HepG2 (cell line): Measurements from ENCODE around the gene RRP36. TPM values are rescaled to one million over a fixed set of nuclear protein-coding genes. Genes with fewer than 3 reads are reported as not detected.

Source experiments
- ARHGAP35 ChIP-seq: sonication (generic); formaldehyde crosslinking; IDR thresholded peaks from 2 replicates; pipeline ENCODE4 v1.9.0; 2022; ENCODE audit warnings: mild to moderate bottlenecking, inconsistent platforms, moderate library complexity, missing genetic modification reagents, borderline replicate concordance
- ARID3A ChIP-seq: IDR thresholded peaks from 2 replicates; pipeline ENCODE4 v1.6.1; 2012; ENCODE audit warnings: low read depth, low read length, improper control_type of control experiment
- ARNT2 ChIP-seq: sonication (generic); formaldehyde crosslinking; IDR thresholded peaks from 2 replicates; pipeline ENCODE4 v1.8.0; 2022; ENCODE audit warnings: mild to moderate bottlenecking, low read depth, missing genetic modification reagents, moderate library complexity
- DDIT3 ChIP-seq: sonication (generic); formaldehyde crosslinking; IDR thresholded peaks from 2 replicates; pipeline ENCODE4 v1.4.0; 2020; ENCODE audit warnings: mild to moderate bottlenecking, missing genetic modification reagents
- GFI1 ChIP-seq: sonication (generic); formaldehyde crosslinking; IDR thresholded peaks from 2 replicates; pipeline ENCODE4 v1.5.0; 2020; ENCODE audit warnings: missing genetic modification reagents, mild to moderate bottlenecking, borderline replicate concordance
- JUND ChIP-seq: sonication (generic); formaldehyde crosslinking; IDR thresholded peaks from 2 replicates; pipeline ENCODE4 v1.8.0; 2022; ENCODE audit warnings: mild to moderate bottlenecking, missing genetic modification reagents
- KDM1A ChIP-seq: IDR thresholded peaks from 2 replicates; pipeline ENCODE4 v1.6.1; 2016; ENCODE audit warnings: missing compliant biosample characterization
- MAZ ChIP-seq, 2 experiments: sonication (generic) in 1 of 2; formaldehyde crosslinking in 1 of 2; IDR thresholded peaks; 2 replicates each; pipeline versions ENCODE4 v1.5.0 to v1.6.1; 2012 to 2020; ENCODE audit warnings: low read depth in 2 of 2, mild to moderate bottlenecking in 2 of 2, borderline replicate concordance in 1 of 2, improper control_type of control experiment in 1 of 2, low read length in 1 of 2, missing genetic modification reagents in 1 of 2, moderate library complexity in 1 of 2
- MXD4 ChIP-seq: IDR thresholded peaks from 2 replicates; pipeline ENCODE4 v1.6.1; 2016; ENCODE audit warnings: mild to moderate bottlenecking, missing biosample characterization, missing genetic modification reagents
- PATZ1 ChIP-seq: sonication (generic); formaldehyde crosslinking; IDR thresholded peaks from 2 replicates; pipeline ENCODE4 v1.4.0; 2020; ENCODE audit warnings: missing genetic modification reagents
- PAXIP1 ChIP-seq: sonication (generic); formaldehyde crosslinking; conservative IDR thresholded peaks from 2 replicates; pipeline ENCODE4 v1.4.0; 2020; ENCODE audit warnings: mild to moderate bottlenecking, missing genetic modification reagents, moderate library complexity
- RBM22 ChIP-seq: fragments of 200-400 bp; formaldehyde crosslinking; optimal IDR thresholded peaks from 2 replicates; pipeline ENCODE3; 2017; ENCODE audit warnings: mild to moderate bottlenecking, low read length, moderate library complexity
- SYNCRIP ChIP-seq: fragments of 200-400 bp; formaldehyde crosslinking; IDR thresholded peaks from 2 replicates; pipeline ENCODE4 v1.6.1; 2018; ENCODE audit warnings: mild to moderate bottlenecking, low read depth, low read length; ENCODE audit not compliant: insufficient read depth
- ZEB1 ChIP-seq: IDR thresholded peaks from 2 replicates; pipeline ENCODE4 v1.6.1; 2012; ENCODE audit warnings: mild to moderate bottlenecking, low read depth, inconsistent platforms; ENCODE audit not compliant: insufficient replicate concordance
- ZFP1 ChIP-seq: IDR thresholded peaks from 2 replicates; pipeline ENCODE4 v1.6.1; 2016
- ZFP90 ChIP-seq: sonication (generic); formaldehyde crosslinking; IDR thresholded peaks from 2 replicates; pipeline ENCODE4 v1.8.0; 2022; ENCODE audit warnings: missing genetic modification reagents, mild to moderate bottlenecking, inconsistent platforms, borderline replicate concordance
- ZMYM4 ChIP-seq: sonication (generic); formaldehyde crosslinking; IDR thresholded peaks from 2 replicates; pipeline ENCODE4 v1.8.1; 2023; ENCODE audit warnings: mild to moderate bottlenecking, missing genetic modification reagents
- ZNF234 ChIP-seq: sonication (generic); formaldehyde crosslinking; conservative IDR thresholded peaks from 2 replicates; pipeline ENCODE4 v1.5.1; 2020; ENCODE audit warnings: mild to moderate bottlenecking, missing genetic modification reagents
- ZNF614 ChIP-seq: IDR thresholded peaks from 2 replicates; pipeline ENCODE4 v1.6.1; 2018; ENCODE audit warnings: missing biosample characterization, missing genetic modification reagents, inconsistent platforms, borderline replicate concordance
- ZNF674 ChIP-seq: sonication (generic); formaldehyde crosslinking; IDR thresholded peaks from 2 replicates; pipeline ENCODE4 v1.5.0; 2020; ENCODE audit warnings: low read depth, mild to moderate bottlenecking, missing genetic modification reagents
- ZNF883 ChIP-seq: sonication (generic); formaldehyde crosslinking; IDR thresholded peaks from 2 replicates; pipeline ENCODE4 v1.5.1; 2020; ENCODE audit warnings: mild to moderate bottlenecking, missing genetic modification reagents; ENCODE audit errors: not compliant biosample characterization
- polyA plus RNA-seq, 8 experiments: library from polyadenylated mRNA; depleted of rRNA in 3 of 8; stranded (reverse) in 7 of 8; unstranded in 1 of 8; fragments of >200 nt; fragmentation: Illumina TruSeq in 4 of 8; extraction: Trizol in 4 of 8; gene quantifications; 2 replicates each; pipeline versions ENCODE4 v1.2.1 to v1.2.3, GENCODE V29; 2011 to 2016; ENCODE audit warnings: low read depth in 4 of 8, missing spikeins in 1 of 8, mixed read lengths in 1 of 8; ENCODE audit not compliant: insufficient read depth in 1 of 8
- total RNA-seq, 5 experiments: library from RNA; depleted of rRNA; stranded (reverse); fragments of >200 nt; fragmentation: Illumina TruSeq; extraction: Trizol; gene quantifications; 2 replicates each; pipeline ENCODE4 v1.2.3, GENCODE V29; 2016; ENCODE audit warnings: low read depth in 1 of 5

RRP36 gene
- total and polyA plus RNA-seq, 2 of the 13 experiments (the other 11 are each of a cell fraction or from before 2014, with no cell fraction given) = 29.5 to 144 TPM

DNA sequence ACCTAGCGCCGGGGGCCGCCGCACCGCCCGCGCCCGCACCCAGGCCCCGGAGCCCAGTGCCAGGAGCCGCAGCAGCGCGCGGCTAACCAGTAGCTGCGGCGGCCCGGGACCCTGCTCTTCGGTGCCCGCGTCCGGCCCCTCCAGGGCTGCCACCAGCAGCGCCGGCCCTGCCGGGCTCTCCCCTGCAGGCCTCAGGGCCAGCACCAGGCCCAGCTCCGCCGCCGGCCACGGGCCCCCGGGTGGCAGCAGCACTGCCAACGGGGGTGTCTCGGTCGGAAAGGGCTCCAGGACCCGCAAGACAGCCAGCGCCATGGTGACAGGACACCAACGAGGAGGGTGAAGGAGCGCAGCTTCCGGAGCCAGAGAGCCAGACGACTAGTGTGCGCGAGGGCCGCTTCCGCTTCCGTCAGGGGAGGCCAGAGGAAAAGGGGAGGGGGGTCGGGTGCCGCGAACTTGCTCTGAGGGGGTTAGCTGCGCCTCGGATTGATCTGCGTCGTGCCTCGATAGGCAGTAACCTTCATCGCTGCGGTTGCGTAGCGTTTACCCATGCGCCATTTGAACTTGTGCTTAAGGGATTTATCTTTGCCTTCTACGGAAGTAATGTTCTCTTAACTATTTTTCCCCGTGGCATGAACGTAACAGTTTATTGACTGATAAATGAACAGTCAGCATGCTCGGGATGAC is 42.4 kb upstream of the RRP36 start, which contains the start of gene PEX6 (continued):
- TF ChIP-seq PATZ1 (CRISPR knock-in tag) (peak; percentile 92), ZEB1 (no peak), ZMYM4 (CRISPR knock-in tag) (peak; percentile 76), SYNCRIP (no peak), JUND (CRISPR knock-in tag) (no peak; the same call in 1 of the 2 replicates), MXD4 (CRISPR knock-in tag) (peak; percentile 78), ZNF883 (CRISPR knock-in tag) (peak; percentile 86), ZNF234 (no peak), PAXIP1 (CRISPR knock-in tag) (peak; percentile 75), ARHGAP35 (0 out of 2 replicates have a peak, but pooled peaks have one; percentile 23), GFI1 (CRISPR knock-in tag) (peak; percentile 62; the same call in 1 of the 2 replicates), ZNF674 (no peak), ZFP90 (CRISPR knock-in tag) (peak; percentile 49; the same call in 1 of the 2 replicates), RBM22 (peak; percentile 53), KDM1A (CRISPR knock-in tag) (no peak), ARNT2 (CRISPR knock-in tag) (peak; percentile 84; the same call in 1 of the 2 replicates), MAZ (IDR thresholded peaks at IDR 0.05; ENCODE audit: borderline replicate concordance, low read depth, low read length) (peak; percentile 91), MAZ (CRISPR knock-in tag; IDR thresholded peaks at IDR 0.05; ENCODE audit: low read depth) (peak; percentile 73; the same call in 1 of the 2 replicates), ZFP1 (CRISPR knock-in tag) (no peak), ARID3A (peak; percentile 50; the same call in 1 of the 2 replicates), DDIT3 (CRISPR knock-in tag) (no peak), ZNF614 (CRISPR knock-in tag) (peak; percentile 96; the same call in 1 of the 2 replicates)
